C4-2B (cell line): ENCODE measurements around the gene SLC22A17.

Experiments
- CTCF ChIP-seq: fragments of 450-650 bp; conservative IDR thresholded peaks from 2 replicates; pipeline ENCODE4 v1.5.1; 2017; ENCODE audit warnings: mild to moderate bottlenecking
- ZFX ChIP-seq: fragments of 450-650 bp; IDR thresholded peaks from 2 replicates; pipeline ENCODE4 v1.6.1; 2017

- TF ChIP-seq CTCF (no peak), ZFX (no peak)
These were observed 31.8 kb upstream of the SLC22A17 start for GRCh38 chr14:23384364-23385080.
